ENCODE results near the gene ASPN. TPM values are rescaled to one million over a fixed set of nuclear protein-coding genes. Genes with fewer than 3 reads are reported as not detected.

Gene ASPN
- total and polyA plus RNA-seq, 2 of the 13 experiments (the other 11 are each of a cell fraction or from before 2014, with no cell fraction given): not detected

DNA sequence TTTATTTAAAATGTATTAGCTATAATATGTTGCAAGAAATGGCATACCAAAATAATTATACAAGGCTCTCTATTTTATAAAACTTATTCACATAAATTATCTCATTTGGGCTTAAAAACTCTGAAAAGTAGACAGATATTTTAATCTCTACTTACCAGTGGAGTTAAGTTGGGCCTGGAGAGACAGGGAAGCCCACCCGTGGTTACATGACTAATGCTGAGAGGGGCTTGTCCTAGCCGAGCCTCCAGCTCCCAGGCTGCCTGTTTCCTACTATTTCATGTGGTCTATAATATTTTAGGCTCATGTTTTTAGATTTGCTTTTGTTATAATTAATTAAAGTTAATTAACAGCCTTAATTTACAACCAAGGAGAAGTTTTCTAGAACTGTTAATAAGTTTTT is 20.9 kb upstream of the ASPN start:
- intact Hi-C loops (cut with micrococcal nuclease; ENCODE audit: unreplicated experiment): no loop called here
- no peak for ATAC-seq
- no peak for TF ChIP-seq ZNF749 (CRISPR knock-in tag; IDR thresholded peaks at IDR 0.05; ENCODE audit: borderline replicate concordance)
- no peak for TF ChIP-seq SMC3 (IDR thresholded peaks at IDR 0.05; ENCODE audit: low read length)
- no peak for TF ChIP-seq ZNF225 (CRISPR knock-in tag; IDR thresholded peaks at IDR 0.05)
- no peak for TF ChIP-seq SNAI1 (CRISPR knock-in tag; IDR thresholded peaks at IDR 0.05; ENCODE audit: borderline replicate concordance)
- no peak for TF ChIP-seq ZBTB38 (CRISPR knock-in tag; IDR thresholded peaks at IDR 0.05)
- no peak for TF ChIP-seq ZBTB10 (CRISPR knock-in tag; IDR thresholded peaks at IDR 0.05; ENCODE audit: borderline replicate concordance)
- TF ChIP-seq ATF7 (IDR thresholded peaks at IDR 0.05): no peak
- no peak for TF ChIP-seq ATF7 (CRISPR knock-in tag; IDR thresholded peaks at IDR 0.05)
- no peak for TF ChIP-seq ZNF253 (CRISPR knock-in tag; IDR thresholded peaks at IDR 0.05; ENCODE audit: borderline replicate concordance)
- TF ChIP-seq, protein P1, sequence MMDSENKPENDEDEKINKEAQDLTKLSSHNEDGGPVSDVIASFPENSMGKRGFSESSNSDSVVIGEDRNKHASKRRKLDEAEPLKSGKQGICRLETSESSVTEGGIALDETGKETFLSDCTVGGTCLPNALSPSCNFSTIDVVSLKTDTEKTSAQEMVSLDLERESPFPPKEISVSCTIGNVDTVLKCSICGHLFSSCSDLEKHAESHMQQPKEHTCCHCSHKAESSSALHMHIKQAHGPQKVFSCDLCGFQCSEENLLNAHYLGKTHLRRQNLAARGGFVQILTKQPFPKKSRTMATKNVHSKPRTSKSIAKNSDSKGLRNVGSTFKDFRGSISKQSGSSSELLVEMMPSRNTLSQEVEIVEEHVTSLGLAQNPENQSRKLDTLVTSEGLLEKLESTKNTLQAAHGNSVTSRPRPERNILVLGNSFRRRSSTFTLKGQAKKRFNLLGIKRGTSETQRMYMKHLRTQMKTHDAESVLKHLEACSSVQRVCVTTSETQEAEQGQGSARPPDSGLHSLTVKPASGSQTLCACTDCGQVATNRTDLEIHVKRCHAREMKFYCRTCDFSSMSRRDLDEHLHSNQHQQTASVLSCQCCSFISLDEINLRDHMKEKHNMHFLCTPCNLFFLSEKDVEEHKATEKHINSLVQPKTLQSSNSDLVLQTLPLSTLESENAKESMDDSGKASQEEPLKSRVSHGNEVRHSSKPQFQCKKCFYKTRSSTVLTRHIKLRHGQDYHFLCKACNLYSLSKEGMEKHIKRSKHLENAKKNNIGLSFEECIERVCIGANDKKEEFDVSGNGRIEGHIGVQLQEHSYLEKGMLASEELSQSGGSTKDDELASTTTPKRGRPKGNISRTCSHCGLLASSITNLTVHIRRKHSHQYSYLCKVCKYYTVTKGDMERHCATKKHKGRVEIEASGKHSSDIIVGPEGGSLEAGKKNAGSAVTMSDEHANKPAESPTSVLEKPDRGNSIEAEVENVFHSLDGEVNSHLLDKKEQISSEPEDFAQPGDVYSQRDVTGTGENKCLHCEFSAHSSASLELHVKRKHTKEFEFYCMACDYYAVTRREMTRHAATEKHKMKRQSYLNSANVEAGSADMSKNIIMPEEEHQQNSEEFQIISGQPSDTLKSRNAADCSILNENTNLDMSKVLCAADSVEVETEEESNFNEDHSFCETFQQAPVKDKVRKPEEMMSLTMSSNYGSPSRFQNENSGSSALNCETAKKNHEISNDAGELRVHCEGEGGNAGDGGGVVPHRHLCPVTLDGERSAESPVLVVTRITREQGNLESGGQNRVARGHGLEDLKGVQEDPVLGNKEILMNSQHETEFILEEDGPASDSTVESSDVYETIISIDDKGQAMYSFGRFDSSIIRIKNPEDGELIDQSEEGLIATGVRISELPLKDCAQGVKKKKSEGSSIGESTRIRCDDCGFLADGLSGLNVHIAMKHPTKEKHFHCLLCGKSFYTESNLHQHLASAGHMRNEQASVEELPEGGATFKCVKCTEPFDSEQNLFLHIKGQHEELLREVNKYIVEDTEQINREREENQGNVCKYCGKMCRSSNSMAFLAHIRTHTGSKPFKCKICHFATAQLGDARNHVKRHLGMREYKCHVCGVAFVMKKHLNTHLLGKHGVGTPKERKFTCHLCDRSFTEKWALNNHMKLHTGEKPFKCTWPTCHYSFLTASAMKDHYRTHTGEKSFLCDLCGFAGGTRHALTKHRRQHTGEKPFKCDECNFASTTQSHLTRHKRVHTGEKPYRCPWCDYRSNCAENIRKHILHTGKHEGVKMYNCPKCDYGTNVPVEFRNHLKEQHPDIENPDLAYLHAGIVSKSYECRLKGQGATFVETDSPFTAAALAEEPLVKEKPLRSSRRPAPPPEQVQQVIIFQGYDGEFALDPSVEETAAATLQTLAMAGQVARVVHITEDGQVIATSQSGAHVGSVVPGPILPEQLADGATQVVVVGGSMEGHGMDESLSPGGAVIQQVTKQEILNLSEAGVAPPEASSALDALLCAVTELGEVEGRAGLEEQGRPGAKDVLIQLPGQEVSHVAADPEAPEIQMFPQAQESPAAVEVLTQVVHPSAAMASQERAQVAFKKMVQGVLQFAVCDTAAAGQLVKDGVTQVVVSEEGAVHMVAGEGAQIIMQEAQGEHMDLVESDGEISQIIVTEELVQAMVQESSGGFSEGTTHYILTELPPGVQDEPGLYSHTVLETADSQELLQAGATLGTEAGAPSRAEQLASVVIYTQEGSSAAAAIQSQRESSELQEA (CRISPR knock-in tag; IDR thresholded peaks at IDR 0.05; ENCODE audit: not compliant biosample characterization): no peak
- TF ChIP-seq ZNF235 (CRISPR knock-in tag; IDR thresholded peaks at IDR 0.05; ENCODE audit: borderline replicate concordance): no peak
- TF ChIP-seq, protein P2, sequence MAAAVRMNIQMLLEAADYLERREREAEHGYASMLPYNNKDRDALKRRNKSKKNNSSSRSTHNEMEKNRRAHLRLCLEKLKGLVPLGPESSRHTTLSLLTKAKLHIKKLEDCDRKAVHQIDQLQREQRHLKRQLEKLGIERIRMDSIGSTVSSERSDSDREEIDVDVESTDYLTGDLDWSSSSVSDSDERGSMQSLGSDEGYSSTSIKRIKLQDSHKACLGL (CRISPR knock-in tag; IDR thresholded peaks at IDR 0.05): no peak
- TF ChIP-seq SMAD1 (CRISPR knock-in tag; IDR thresholded peaks at IDR 0.05; ENCODE audit: borderline replicate concordance, low read depth): no peak
- TF ChIP-seq CREB1 (IDR thresholded peaks at IDR 0.05): no peak
- TF ChIP-seq CREB1 (CRISPR knock-in tag; IDR thresholded peaks at IDR 0.05): no peak

More for the DNA sequence above, 20.9 kb upstream of the ASPN start:
- POLR2A ChIA-PET: no interaction called here
- no peak overlapping the region for H3K27ac ChIP-seq (ENCODE audit: extremely low read length, insufficient read depth, low read length)
- DNase-seq (ENCODE audit: low spot score) (no peak), FAIRE-seq (no peak)
- no peaks in the 10 kb centered on the region for H3K79me2 ChIP-seq (ENCODE audit: insufficient read depth, low read length)
- CTCF ChIA-PET (ENCODE audit: low intra/inter-chr PET ratio, low total read pairs): interaction anchor here (2.4 kb wide), 1 partner anchor 131 kb away, joined by 32 read pairs; no protein-coding TSS in a partner anchor
- no peak overlapping the region for H3K9ac ChIP-seq (ENCODE audit: insufficient read depth, low read depth, low read length)
- no peaks in the 10 kb centered on the region for H3K27me3 ChIP-seq (ENCODE audit: control insufficient read depth in 1 of 2, insufficient read depth in 2 of 2, low read length in 2 of 2)
- no peak overlapping the region for H2AFZ ChIP-seq (ENCODE audit: low read length)
- no peaks in the 10 kb centered on the region for H3K9me3 ChIP-seq (ENCODE audit: low read length)
- BruUV-seq (replicated peaks): no TSS peak
- H3K4me2 ChIP-seq (ENCODE audit: low read depth, low read length): no peak overlapping the region
- H3K36me3 ChIP-seq (replicated peaks in 1 of 2; ENCODE audit: control insufficient read depth in 1 of 2, insufficient read depth in 2 of 2, low read length in 2 of 2): no peaks in the 10 kb centered on the region
- H3K4me3 ChIP-seq (replicated peaks in 1 of 3; ENCODE audit: insufficient read depth in 1 of 3, low read depth in 2 of 3, low read length in 3 of 3): no peak overlapping the region
- H3K4me1 ChIP-seq (ENCODE audit: insufficient read depth, low read length): no peaks in the 10 kb centered on the region
- in situ Hi-C loops (cut with HindIII; ENCODE audit: extremely low pct_ligation_motif_present, low pct_unique_long_range_greater_than_20kb): loop anchor here (5.0 kb wide), 1 partner anchor 129 kb away; no protein-coding TSS in a partner anchor
- H4K20me1 ChIP-seq (ENCODE audit: insufficient read depth, low read length): no peaks in the 10 kb centered on the region
- 90% methylated on average over 2 of the region's 2 CpGs for WGBS (ENCODE audit: low lambda C conversion rate)

All from HepG2 (cell line).